ENCODE data around the gene SEC14L5.
"Not testable (repeated sequence)": the region's sequence is repeated elsewhere in the genome, so short reads cannot be mapped to it uniquely, and the experiment has no call there.

DNA sequence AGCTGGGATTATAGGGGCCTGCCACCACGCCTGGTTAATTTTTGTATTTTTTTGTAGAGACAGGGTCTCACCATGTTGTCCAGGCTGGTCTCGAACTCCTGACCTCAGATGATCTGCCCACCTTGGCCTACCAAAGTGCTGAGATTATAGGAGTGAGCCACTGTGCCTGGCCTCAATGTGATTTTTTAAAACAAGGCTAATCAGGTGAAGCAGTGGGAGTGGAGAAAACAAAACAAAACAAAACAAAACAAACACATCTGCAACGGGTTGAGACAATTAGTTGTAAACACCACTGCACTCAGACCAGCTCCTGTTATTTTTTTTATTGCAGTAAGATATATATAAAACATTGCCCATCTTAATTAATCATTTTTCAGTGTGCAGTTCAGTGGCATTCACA lies 6.5 kb upstream of the SEC14L5 start:
- TF ChIP-seq, protein P1, sequence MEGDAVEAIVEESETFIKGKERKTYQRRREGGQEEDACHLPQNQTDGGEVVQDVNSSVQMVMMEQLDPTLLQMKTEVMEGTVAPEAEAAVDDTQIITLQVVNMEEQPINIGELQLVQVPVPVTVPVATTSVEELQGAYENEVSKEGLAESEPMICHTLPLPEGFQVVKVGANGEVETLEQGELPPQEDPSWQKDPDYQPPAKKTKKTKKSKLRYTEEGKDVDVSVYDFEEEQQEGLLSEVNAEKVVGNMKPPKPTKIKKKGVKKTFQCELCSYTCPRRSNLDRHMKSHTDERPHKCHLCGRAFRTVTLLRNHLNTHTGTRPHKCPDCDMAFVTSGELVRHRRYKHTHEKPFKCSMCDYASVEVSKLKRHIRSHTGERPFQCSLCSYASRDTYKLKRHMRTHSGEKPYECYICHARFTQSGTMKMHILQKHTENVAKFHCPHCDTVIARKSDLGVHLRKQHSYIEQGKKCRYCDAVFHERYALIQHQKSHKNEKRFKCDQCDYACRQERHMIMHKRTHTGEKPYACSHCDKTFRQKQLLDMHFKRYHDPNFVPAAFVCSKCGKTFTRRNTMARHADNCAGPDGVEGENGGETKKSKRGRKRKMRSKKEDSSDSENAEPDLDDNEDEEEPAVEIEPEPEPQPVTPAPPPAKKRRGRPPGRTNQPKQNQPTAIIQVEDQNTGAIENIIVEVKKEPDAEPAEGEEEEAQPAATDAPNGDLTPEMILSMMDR (conservative IDR thresholded peaks at IDR 0.05; ENCODE audit: low read length) = not testable (repeated sequence)
- not testable (repeated sequence) for TF ChIP-seq EZH2phosphoT487 (IDR thresholded peaks at IDR 0.05; ENCODE audit: borderline replicate concordance)

All from Loucy (cell line).